ENCODE data around the gene PDE2A.

PDE2A gene

GRCh38 chr11:72675221-72675620, 999 bp upstream of the PDE2A start:
- TF ChIP-seq BACH2 (CRISPR knock-in tag; IDR thresholded peaks at IDR 0.05; ENCODE audit: borderline replicate concordance) (no peak), ZNF8 (CRISPR knock-in tag; IDR thresholded peaks at IDR 0.05) (no peak), TSHZ2 (CRISPR knock-in tag; IDR thresholded peaks at IDR 0.05) (no peak), PATZ1 (CRISPR knock-in tag; IDR thresholded peaks at IDR 0.05; ENCODE audit: borderline replicate concordance) (no peak), RARB (CRISPR knock-in tag; IDR thresholded peaks at IDR 0.05) (no peak), POU6F1 (CRISPR knock-in tag; IDR thresholded peaks at IDR 0.05; ENCODE audit: borderline replicate concordance, low read depth) (no peak), TOX (CRISPR knock-in tag; IDR thresholded peaks at IDR 0.05; ENCODE audit: borderline replicate concordance) (no peak), ZFP3 (CRISPR knock-in tag; IDR thresholded peaks at IDR 0.05) (no peak), ISL1 (CRISPR knock-in tag; IDR thresholded peaks at IDR 0.05) (no peak), OSR1 (CRISPR knock-in tag; IDR thresholded peaks at IDR 0.05) (no peak)
- ATAC-seq, result no peak

GRCh38 chr11:72673284-72673942, 809 bp downstream of the PDE2A start:
- no peak for ATAC-seq
- no peak for TF ChIP-seq ZNF70 (CRISPR knock-in tag; IDR thresholded peaks at IDR 0.05)
- TF ChIP-seq POU6F1 (CRISPR knock-in tag; IDR thresholded peaks at IDR 0.05; ENCODE audit: borderline replicate concordance, low read depth), result no peak
- no peak for TF ChIP-seq CREB5 (CRISPR knock-in tag; IDR thresholded peaks at IDR 0.05; ENCODE audit: low read depth)
- TF ChIP-seq PPARA (CRISPR knock-in tag; IDR thresholded peaks at IDR 0.05; ENCODE audit: borderline replicate concordance), result no peak
- TF ChIP-seq CSRNP3 (CRISPR knock-in tag; IDR thresholded peaks at IDR 0.05), result no peak
- no peak for TF ChIP-seq ZNF8 (CRISPR knock-in tag; IDR thresholded peaks at IDR 0.05)
- no peak for TF ChIP-seq CSDC2 (CRISPR knock-in tag; IDR thresholded peaks at IDR 0.05)

- ATAC-seq, result no peak
- TF ChIP-seq TOX (CRISPR knock-in tag; IDR thresholded peaks at IDR 0.05; ENCODE audit: borderline replicate concordance) (no peak), ZFP30 (CRISPR knock-in tag; IDR thresholded peaks at IDR 0.05) (no peak), PPARA (CRISPR knock-in tag; IDR thresholded peaks at IDR 0.05; ENCODE audit: borderline replicate concordance) (no peak), ARNTL (CRISPR knock-in tag; IDR thresholded peaks at IDR 0.05; ENCODE audit: borderline replicate concordance, low read depth) (no peak), ZNF565 (CRISPR knock-in tag; conservative IDR thresholded peaks at IDR 0.05; ENCODE audit: low read depth) (no peak), RARB (CRISPR knock-in tag; IDR thresholded peaks at IDR 0.05) (no peak), ZFP3 (CRISPR knock-in tag; IDR thresholded peaks at IDR 0.05) (no peak), TSHZ2 (CRISPR knock-in tag; IDR thresholded peaks at IDR 0.05) (no peak), ZNF8 (CRISPR knock-in tag; IDR thresholded peaks at IDR 0.05) (no peak), GLIS3 (CRISPR knock-in tag; IDR thresholded peaks at IDR 0.05) (no peak), POU6F1 (CRISPR knock-in tag; IDR thresholded peaks at IDR 0.05; ENCODE audit: borderline replicate concordance, low read depth) (no peak)
Measured at GRCh38 chr11:72672597-72673238, 1.5 kb downstream of the PDE2A start.

Data from SK-N-SH treated with all-trans-retinoic acid at 6 μM for 48 hours (cell line).